ENCODE results near the gene ATRN. TPM values are rescaled to one million over a fixed set of nuclear protein-coding genes. Genes with fewer than 3 reads are reported as not detected.

The ATRN gene
- total and polyA plus RNA-seq, 2 experiments from 2014 or later, result 2.2 to 18.3 TPM

DNA sequence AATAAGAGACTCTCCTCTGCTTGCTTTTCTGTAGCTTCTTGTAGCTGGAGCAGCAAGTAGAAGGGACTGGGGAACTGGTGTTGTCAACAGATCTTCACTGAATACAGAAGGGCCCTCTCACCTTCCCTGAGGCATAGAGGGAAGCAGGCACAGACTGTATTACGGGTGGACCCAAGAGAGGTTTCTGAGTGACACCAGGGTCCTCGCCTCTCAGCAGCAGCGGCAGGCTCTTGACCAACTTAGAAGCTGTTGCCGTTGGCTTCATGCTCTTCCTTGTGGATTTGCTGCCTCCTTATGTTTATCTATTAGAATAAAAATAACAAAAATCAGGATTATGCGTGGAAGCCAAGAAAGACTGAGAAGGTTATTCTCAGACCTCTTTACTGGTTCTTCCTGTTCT lies 160.7 kb downstream of the ATRN start:
- H3K27me3 Mint-ChIP-seq (ENCODE audit: insufficient read depth, low read depth, poor library complexity), result no peaks in the 10 kb centered on the region
- Histone ChIP-seq H3K9me2 (ENCODE audit: insufficient read depth) (peaks cover 5% of the 10 kb centered on the region; the same call in 1 of the 2 replicates), H2AFZ (no peak overlapping the region), H3K4me3 (no peak overlapping the region), H4K20me1 (replicated peaks; ENCODE audit: insufficient read depth) (no peaks in the 10 kb centered on the region; the same call in 1 of the 2 replicates), H3K4me2 (no peak overlapping the region), H3K4me1 (ENCODE audit: insufficient read depth) (peaks cover 13% of the 10 kb centered on the region), H3K36me3 (ENCODE audit: insufficient read depth) (no peaks in the 10 kb centered on the region), H3F3A (replicated peaks; ENCODE audit: low read depth) (no peaks in the 10 kb centered on the region), H3K27ac (ENCODE audit: low read depth) (no peak overlapping the region), H3K27me3 (ENCODE audit: insufficient read depth) (no peaks in the 10 kb centered on the region), H3K79me2 (replicated peaks; ENCODE audit: insufficient read depth) (no peaks in the 10 kb centered on the region)
- DNase-seq (ENCODE audit: low spot score), result no peak
- no peak overlapping the region for H3K4me3 Mint-ChIP-seq
- TF ChIP-seq NANOG (IDR thresholded peaks at IDR 0.05; ENCODE audit: borderline replicate concordance) (no peak), EZH2 (IDR thresholded peaks at IDR 0.05; ENCODE audit: low read depth, unreplicated experiment) (no peak), STAT1 (IDR thresholded peaks at IDR 0.05; ENCODE audit: unreplicated experiment) (no peak), ZNF114 (CRISPR knock-in tag; IDR thresholded peaks at IDR 0.05) (no peak), CREB1 (CRISPR knock-in tag; IDR thresholded peaks at IDR 0.05; ENCODE audit: low read depth) (no peak), ZNF331 (CRISPR knock-in tag; IDR thresholded peaks at IDR 0.05; ENCODE audit: low read depth) (no peak), JUNB (IDR thresholded peaks at IDR 0.05; ENCODE audit: unreplicated experiment) (no peak), EZH2phosphoT487 (IDR thresholded peaks at IDR 0.05; ENCODE audit: unreplicated experiment) (no peak), POLR2AphosphoS5 (IDR thresholded peaks at IDR 0.05; ENCODE audit: low read depth) (no peak)
- TF ChIP-seq, protein P1, sequence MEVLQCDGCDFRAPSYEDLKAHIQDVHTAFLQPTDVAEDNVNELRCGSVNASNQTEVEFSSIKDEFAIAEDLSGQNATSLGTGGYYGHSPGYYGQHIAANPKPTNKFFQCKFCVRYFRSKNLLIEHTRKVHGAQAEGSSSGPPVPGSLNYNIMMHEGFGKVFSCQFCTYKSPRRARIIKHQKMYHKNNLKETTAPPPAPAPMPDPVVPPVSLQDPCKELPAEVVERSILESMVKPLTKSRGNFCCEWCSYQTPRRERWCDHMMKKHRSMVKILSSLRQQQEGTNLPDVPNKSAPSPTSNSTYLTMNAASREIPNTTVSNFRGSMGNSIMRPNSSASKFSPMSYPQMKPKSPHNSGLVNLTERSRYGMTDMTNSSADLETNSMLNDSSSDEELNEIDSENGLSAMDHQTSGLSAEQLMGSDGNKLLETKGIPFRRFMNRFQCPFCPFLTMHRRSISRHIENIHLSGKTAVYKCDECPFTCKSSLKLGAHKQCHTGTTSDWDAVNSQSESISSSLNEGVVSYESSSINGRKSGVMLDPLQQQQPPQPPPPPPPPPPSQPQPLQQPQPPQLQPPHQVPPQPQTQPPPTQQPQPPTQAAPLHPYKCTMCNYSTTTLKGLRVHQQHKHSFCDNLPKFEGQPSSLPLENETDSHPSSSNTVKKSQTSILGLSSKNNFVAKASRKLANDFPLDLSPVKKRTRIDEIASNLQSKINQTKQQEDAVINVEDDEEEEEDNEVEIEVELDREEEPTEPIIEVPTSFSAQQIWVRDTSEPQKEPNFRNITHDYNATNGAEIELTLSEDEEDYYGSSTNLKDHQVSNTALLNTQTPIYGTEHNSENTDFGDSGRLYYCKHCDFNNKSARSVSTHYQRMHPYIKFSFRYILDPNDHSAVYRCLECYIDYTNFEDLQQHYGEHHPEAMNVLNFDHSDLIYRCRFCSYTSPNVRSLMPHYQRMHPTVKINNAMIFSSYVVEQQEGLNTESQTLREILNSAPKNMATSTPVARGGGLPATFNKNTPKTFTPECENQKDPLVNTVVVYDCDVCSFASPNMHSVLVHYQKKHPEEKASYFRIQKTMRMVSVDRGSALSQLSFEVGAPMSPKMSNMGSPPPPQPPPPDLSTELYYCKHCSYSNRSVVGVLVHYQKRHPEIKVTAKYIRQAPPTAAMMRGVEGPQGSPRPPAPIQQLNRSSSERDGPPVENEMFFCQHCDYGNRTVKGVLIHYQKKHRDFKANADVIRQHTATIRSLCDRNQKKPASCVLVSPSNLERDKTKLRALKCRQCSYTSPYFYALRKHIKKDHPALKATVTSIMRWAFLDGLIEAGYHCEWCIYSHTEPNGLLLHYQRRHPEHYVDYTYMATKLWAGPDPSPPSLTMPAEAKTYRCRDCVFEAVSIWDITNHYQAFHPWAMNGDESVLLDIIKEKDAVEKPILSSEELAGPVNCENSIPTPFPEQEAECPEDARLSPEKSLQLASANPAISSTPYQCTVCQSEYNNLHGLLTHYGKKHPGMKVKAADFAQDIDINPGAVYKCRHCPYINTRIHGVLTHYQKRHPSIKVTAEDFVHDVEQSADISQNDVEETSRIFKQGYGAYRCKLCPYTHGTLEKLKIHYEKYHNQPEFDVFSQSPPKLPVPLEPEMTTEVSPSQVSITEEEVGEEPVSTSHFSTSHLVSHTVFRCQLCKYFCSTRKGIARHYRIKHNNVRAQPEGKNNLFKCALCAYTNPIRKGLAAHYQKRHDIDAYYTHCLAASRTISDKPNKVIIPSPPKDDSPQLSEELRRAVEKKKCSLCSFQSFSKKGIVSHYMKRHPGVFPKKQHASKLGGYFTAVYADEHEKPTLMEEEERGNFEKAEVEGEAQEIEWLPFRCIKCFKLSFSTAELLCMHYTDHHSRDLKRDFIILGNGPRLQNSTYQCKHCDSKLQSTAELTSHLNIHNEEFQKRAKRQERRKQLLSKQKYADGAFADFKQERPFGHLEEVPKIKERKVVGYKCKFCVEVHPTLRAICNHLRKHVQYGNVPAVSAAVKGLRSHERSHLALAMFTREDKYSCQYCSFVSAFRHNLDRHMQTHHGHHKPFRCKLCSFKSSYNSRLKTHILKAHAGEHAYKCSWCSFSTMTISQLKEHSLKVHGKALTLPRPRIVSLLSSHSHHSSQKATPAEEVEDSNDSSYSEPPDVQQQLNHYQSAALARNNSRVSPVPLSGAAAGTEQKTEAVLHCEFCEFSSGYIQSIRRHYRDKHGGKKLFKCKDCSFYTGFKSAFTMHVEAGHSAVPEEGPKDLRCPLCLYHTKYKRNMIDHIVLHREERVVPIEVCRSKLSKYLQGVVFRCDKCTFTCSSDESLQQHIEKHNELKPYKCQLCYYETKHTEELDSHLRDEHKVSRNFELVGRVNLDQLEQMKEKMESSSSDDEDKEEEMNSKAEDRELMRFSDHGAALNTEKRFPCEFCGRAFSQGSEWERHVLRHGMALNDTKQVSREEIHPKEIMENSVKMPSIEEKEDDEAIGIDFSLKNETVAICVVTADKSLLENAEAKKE (CRISPR knock-in tag; IDR thresholded peaks at IDR 0.05), result no peak
- TF ChIP-seq, protein P2, sequence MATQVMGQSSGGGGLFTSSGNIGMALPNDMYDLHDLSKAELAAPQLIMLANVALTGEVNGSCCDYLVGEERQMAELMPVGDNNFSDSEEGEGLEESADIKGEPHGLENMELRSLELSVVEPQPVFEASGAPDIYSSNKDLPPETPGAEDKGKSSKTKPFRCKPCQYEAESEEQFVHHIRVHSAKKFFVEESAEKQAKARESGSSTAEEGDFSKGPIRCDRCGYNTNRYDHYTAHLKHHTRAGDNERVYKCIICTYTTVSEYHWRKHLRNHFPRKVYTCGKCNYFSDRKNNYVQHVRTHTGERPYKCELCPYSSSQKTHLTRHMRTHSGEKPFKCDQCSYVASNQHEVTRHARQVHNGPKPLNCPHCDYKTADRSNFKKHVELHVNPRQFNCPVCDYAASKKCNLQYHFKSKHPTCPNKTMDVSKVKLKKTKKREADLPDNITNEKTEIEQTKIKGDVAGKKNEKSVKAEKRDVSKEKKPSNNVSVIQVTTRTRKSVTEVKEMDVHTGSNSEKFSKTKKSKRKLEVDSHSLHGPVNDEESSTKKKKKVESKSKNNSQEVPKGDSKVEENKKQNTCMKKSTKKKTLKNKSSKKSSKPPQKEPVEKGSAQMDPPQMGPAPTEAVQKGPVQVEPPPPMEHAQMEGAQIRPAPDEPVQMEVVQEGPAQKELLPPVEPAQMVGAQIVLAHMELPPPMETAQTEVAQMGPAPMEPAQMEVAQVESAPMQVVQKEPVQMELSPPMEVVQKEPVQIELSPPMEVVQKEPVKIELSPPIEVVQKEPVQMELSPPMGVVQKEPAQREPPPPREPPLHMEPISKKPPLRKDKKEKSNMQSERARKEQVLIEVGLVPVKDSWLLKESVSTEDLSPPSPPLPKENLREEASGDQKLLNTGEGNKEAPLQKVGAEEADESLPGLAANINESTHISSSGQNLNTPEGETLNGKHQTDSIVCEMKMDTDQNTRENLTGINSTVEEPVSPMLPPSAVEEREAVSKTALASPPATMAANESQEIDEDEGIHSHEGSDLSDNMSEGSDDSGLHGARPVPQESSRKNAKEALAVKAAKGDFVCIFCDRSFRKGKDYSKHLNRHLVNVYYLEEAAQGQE (IDR thresholded peaks at IDR 0.05; ENCODE audit: unreplicated experiment), result no peak
- TF ChIP-seq, protein P3, sequence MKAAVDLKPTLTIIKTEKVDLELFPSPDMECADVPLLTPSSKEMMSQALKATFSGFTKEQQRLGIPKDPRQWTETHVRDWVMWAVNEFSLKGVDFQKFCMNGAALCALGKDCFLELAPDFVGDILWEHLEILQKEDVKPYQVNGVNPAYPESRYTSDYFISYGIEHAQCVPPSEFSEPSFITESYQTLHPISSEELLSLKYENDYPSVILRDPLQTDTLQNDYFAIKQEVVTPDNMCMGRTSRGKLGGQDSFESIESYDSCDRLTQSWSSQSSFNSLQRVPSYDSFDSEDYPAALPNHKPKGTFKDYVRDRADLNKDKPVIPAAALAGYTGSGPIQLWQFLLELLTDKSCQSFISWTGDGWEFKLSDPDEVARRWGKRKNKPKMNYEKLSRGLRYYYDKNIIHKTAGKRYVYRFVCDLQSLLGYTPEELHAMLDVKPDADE (IDR thresholded peaks at IDR 0.05), result no peak
- TF ChIP-seq, protein P4, sequence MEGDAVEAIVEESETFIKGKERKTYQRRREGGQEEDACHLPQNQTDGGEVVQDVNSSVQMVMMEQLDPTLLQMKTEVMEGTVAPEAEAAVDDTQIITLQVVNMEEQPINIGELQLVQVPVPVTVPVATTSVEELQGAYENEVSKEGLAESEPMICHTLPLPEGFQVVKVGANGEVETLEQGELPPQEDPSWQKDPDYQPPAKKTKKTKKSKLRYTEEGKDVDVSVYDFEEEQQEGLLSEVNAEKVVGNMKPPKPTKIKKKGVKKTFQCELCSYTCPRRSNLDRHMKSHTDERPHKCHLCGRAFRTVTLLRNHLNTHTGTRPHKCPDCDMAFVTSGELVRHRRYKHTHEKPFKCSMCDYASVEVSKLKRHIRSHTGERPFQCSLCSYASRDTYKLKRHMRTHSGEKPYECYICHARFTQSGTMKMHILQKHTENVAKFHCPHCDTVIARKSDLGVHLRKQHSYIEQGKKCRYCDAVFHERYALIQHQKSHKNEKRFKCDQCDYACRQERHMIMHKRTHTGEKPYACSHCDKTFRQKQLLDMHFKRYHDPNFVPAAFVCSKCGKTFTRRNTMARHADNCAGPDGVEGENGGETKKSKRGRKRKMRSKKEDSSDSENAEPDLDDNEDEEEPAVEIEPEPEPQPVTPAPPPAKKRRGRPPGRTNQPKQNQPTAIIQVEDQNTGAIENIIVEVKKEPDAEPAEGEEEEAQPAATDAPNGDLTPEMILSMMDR (conservative IDR thresholded peaks at IDR 0.05; ENCODE audit: low read depth in 2 of 2), result no peak
- peaks cover 21% of the 10 kb centered on the region for H3K4me1 Mint-ChIP-seq
- H3K36me3 Mint-ChIP-seq (ENCODE audit: low read depth), result peaks cover 4% of the 10 kb centered on the region; the same call in 2 of the 3 replicates
- H3K9me3 Mint-ChIP-seq, result no peaks in the 10 kb centered on the region
- ATAC-seq, result no peak
- H3K27ac Mint-ChIP-seq, result no peak overlapping the region
